ENCODE data around the gene FGD1.

DNA sequence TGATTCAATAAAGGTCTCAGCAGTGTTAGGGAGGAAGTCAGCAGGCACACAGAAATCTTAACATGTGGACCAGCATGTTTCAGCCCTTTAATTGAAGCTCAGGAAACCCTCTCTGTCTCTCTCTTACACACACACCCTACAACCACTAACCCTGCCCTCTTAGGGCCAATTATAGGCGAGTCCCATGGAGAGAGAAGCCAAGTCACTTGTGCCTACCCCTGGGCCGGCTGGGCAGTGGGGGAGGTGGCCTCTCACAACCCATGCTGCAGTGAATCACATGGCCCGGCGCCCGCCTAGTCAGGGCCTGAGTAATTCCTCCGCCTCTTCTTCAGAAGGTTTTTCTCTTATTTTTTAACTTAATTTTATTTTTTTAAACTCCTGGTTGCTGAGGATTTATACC lies 3.7 kb downstream of the FGD1 start:
- TF ChIP-seq, protein P1, sequence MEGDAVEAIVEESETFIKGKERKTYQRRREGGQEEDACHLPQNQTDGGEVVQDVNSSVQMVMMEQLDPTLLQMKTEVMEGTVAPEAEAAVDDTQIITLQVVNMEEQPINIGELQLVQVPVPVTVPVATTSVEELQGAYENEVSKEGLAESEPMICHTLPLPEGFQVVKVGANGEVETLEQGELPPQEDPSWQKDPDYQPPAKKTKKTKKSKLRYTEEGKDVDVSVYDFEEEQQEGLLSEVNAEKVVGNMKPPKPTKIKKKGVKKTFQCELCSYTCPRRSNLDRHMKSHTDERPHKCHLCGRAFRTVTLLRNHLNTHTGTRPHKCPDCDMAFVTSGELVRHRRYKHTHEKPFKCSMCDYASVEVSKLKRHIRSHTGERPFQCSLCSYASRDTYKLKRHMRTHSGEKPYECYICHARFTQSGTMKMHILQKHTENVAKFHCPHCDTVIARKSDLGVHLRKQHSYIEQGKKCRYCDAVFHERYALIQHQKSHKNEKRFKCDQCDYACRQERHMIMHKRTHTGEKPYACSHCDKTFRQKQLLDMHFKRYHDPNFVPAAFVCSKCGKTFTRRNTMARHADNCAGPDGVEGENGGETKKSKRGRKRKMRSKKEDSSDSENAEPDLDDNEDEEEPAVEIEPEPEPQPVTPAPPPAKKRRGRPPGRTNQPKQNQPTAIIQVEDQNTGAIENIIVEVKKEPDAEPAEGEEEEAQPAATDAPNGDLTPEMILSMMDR (conservative IDR thresholded peaks at IDR 0.05; ENCODE audit: low read depth, low read length): no peak
- TF ChIP-seq EZH2 (IDR thresholded peaks at IDR 0.05; ENCODE audit: borderline replicate concordance, low read depth, low read length, poor library complexity, severe bottlenecking): no peak

Measured in A673 (cell line).